Measurements from ENCODE around the gene TMEM147.

DNA sequence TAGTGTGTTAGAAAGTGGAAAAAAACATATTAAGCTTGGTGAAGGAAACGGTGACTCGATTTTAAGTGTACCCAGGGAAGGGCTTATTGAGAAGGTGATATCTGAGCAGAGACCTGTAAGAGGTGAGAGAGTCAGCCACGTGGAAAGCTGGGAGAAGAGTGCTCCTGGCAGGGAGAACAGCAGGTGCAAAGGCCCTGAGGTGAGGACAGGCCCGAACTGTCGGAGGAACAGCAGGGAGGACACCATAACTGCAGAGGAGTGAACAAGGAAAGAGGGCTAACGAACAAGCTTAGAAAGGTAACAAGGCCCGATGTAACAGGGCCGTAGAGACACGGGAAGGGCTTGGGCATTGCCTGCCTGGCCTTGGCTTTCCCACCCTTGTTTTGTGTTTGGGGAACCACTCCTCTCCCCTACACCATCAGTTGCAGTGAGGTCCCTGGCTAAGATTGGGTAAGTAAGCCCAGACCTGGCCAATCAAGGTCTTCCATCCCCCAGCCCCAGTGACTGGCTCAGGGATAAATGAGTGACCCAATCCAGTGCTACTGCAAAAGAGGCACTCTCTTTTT, 10.7 kb downstream of the TMEM147 start:
- TF ChIP-seq ETV6 (conservative IDR thresholded peaks at IDR 0.05 in 1 of 2, IDR thresholded peaks at IDR 0.05 in 1 of 2; ENCODE audit: borderline replicate concordance in 1 of 2, low read depth in 1 of 2) (no peak), HCFC1 (IDR thresholded peaks at IDR 0.05; ENCODE audit: low read length) (no peak), SMARCA5 (IDR thresholded peaks at IDR 0.05) (no peak)
- TF ChIP-seq, protein P1, sequence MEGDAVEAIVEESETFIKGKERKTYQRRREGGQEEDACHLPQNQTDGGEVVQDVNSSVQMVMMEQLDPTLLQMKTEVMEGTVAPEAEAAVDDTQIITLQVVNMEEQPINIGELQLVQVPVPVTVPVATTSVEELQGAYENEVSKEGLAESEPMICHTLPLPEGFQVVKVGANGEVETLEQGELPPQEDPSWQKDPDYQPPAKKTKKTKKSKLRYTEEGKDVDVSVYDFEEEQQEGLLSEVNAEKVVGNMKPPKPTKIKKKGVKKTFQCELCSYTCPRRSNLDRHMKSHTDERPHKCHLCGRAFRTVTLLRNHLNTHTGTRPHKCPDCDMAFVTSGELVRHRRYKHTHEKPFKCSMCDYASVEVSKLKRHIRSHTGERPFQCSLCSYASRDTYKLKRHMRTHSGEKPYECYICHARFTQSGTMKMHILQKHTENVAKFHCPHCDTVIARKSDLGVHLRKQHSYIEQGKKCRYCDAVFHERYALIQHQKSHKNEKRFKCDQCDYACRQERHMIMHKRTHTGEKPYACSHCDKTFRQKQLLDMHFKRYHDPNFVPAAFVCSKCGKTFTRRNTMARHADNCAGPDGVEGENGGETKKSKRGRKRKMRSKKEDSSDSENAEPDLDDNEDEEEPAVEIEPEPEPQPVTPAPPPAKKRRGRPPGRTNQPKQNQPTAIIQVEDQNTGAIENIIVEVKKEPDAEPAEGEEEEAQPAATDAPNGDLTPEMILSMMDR (IDR thresholded peaks at IDR 0.05 in 2 of 3, conservative IDR thresholded peaks at IDR 0.05 in 1 of 3; ENCODE audit: control insufficient read depth in 2 of 3, extremely low read depth in 1 of 3, insufficient read depth in 1 of 3, low read depth in 3 of 3, low read length in 3 of 3), result no peak
- TF ChIP-seq, protein P2, sequence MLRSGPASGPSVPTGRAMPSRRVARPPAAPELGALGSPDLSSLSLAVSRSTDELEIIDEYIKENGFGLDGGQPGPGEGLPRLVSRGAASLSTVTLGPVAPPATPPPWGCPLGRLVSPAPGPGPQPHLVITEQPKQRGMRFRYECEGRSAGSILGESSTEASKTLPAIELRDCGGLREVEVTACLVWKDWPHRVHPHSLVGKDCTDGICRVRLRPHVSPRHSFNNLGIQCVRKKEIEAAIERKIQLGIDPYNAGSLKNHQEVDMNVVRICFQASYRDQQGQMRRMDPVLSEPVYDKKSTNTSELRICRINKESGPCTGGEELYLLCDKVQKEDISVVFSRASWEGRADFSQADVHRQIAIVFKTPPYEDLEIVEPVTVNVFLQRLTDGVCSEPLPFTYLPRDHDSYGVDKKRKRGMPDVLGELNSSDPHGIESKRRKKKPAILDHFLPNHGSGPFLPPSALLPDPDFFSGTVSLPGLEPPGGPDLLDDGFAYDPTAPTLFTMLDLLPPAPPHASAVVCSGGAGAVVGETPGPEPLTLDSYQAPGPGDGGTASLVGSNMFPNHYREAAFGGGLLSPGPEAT (IDR thresholded peaks at IDR 0.05; ENCODE audit: low read depth), result no peak
- TF ChIP-seq, protein P3, sequence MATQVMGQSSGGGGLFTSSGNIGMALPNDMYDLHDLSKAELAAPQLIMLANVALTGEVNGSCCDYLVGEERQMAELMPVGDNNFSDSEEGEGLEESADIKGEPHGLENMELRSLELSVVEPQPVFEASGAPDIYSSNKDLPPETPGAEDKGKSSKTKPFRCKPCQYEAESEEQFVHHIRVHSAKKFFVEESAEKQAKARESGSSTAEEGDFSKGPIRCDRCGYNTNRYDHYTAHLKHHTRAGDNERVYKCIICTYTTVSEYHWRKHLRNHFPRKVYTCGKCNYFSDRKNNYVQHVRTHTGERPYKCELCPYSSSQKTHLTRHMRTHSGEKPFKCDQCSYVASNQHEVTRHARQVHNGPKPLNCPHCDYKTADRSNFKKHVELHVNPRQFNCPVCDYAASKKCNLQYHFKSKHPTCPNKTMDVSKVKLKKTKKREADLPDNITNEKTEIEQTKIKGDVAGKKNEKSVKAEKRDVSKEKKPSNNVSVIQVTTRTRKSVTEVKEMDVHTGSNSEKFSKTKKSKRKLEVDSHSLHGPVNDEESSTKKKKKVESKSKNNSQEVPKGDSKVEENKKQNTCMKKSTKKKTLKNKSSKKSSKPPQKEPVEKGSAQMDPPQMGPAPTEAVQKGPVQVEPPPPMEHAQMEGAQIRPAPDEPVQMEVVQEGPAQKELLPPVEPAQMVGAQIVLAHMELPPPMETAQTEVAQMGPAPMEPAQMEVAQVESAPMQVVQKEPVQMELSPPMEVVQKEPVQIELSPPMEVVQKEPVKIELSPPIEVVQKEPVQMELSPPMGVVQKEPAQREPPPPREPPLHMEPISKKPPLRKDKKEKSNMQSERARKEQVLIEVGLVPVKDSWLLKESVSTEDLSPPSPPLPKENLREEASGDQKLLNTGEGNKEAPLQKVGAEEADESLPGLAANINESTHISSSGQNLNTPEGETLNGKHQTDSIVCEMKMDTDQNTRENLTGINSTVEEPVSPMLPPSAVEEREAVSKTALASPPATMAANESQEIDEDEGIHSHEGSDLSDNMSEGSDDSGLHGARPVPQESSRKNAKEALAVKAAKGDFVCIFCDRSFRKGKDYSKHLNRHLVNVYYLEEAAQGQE (IDR thresholded peaks at IDR 0.05; ENCODE audit: low read depth, low read length), result no peak
- TF ChIP-seq, protein P4, sequence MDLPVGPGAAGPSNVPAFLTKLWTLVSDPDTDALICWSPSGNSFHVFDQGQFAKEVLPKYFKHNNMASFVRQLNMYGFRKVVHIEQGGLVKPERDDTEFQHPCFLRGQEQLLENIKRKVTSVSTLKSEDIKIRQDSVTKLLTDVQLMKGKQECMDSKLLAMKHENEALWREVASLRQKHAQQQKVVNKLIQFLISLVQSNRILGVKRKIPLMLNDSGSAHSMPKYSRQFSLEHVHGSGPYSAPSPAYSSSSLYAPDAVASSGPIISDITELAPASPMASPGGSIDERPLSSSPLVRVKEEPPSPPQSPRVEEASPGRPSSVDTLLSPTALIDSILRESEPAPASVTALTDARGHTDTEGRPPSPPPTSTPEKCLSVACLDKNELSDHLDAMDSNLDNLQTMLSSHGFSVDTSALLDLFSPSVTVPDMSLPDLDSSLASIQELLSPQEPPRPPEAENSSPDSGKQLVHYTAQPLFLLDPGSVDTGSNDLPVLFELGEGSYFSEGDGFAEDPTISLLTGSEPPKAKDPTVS (IDR thresholded peaks at IDR 0.05; ENCODE audit: low read depth, low read length), result no peak

Data from GM12878 (cell line).